Chondrocyte (in vitro differentiated cells): ENCODE data around the gene ARHGAP22. TPM values are rescaled to one million over a fixed set of nuclear protein-coding genes. Genes with fewer than 3 reads are reported as not detected.

ENCODE experiments used
- DNase-seq: peaks from one replicate; pipeline ENCODE4 v3.0.0; 2021; ENCODE audit warnings: mixed read lengths, low spot score
- H3K27ac Mint-ChIP-seq: one replicate; pipeline ENCODE4 v1.8.0; 2021; ENCODE audit warnings: mild to moderate bottlenecking, moderate library complexity, mixed read lengths; ENCODE audit not compliant: unreplicated experiment
- H3K27me3 Mint-ChIP-seq: 2 replicates; pipeline ENCODE4 v1.8.0; 2021; ENCODE audit warnings: low read depth, mixed read lengths
- H3K36me3 Mint-ChIP-seq: 2 replicates; pipeline ENCODE4 v1.8.0; 2021; ENCODE audit warnings: low read depth, mixed read lengths
- H3K4me1 Mint-ChIP-seq: 2 replicates; pipeline ENCODE4 v1.8.0; 2021; ENCODE audit warnings: low read depth, mild to moderate bottlenecking, mixed read lengths
- H3K4me3 Mint-ChIP-seq: one replicate; pipeline ENCODE4 v1.8.0; 2021; ENCODE audit warnings: mild to moderate bottlenecking, moderate library complexity, mixed read lengths; ENCODE audit not compliant: unreplicated experiment
- H3K9me3 Mint-ChIP-seq: 2 replicates; pipeline ENCODE4 v1.8.0; 2021; ENCODE audit warnings: low read depth, mixed read lengths
- CTCF ChIP-seq: fragments of 200-600 bp; sonication (generic); IDR thresholded peaks from 2 replicates; pipeline ENCODE4 v1.5.0; 2021; ENCODE audit warnings: antibody characterized with exemption, mild to moderate bottlenecking, moderate library complexity
- total RNA-seq: library from RNA; stranded (reverse); gene quantifications from 3 replicates; pipeline ENCODE4 v1.2.1, GENCODE V29; 2021

Gene ARHGAP22
- total RNA-seq, 1 donor from 2014 or later = 8.8 TPM

- peaks cover 8% of the 10 kb centered on the region for H3K9me3 Mint-ChIP-seq
- peaks cover 2% of the 10 kb centered on the region for H3K36me3 Mint-ChIP-seq
- no peak for TF ChIP-seq CTCF
- no peak for DNase-seq
- H3K4me3 Mint-ChIP-seq = no peak overlapping the region
- no peaks in the 10 kb centered on the region for H3K27me3 Mint-ChIP-seq
- no peak overlapping the region for H3K27ac Mint-ChIP-seq
- peaks cover 8% of the 10 kb centered on the region for H3K4me1 Mint-ChIP-seq
These were observed 95.8 kb downstream of the ARHGAP22 start for GRCh38 chr10:48508791-48509772.

DNA sequence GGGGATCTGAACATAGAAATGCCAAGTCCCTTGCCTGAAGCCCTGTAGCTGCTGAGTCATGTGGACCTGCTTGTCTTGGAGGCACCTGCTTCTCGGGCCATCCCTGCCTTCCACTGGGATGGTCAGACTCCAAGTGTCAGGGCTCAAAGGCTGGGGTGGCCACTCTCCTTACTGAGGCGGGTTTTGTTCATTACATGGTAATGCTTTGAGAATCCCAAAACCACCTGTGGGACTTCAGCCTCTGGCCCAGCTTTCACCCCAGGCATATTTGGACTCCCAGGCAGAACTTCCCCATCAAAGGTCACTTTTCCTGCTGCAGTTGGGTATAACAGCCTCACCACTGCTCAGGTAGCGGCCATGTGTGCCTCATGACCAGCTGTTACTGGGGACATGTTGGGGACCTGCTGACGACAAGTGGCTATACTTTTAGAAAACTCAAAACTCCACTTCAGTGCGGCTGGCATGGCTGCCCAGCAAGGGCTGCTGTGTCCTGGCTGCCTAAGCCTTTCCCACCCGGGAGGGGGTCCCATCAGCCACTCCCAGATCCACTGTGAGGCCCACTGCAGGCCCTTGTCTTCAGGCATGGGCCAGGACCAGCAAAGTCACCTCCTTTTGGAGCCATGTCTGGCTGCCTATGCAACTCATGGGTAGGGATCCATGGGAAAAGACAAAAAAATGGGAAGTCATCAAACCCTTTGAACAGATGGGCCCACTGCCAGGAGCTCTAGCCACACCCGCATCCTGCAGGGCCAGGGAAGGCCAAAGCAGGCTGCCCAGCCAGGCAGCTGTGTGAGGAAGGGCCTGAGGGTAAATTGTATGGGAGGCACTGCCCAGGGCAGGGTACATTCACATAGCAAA lies 96.7 kb downstream of the ARHGAP22 start:
- Mint-ChIP-seq H3K9me3 (no peaks in the 10 kb centered on the region), H3K4me1 (peaks cover 8% of the 10 kb centered on the region), H3K36me3 (no peaks in the 10 kb centered on the region), H3K27ac (no peak overlapping the region), H3K4me3 (no peak overlapping the region), H3K27me3 (no peaks in the 10 kb centered on the region)
- DNase-seq = no peak
- no peak for TF ChIP-seq CTCF

DNA sequence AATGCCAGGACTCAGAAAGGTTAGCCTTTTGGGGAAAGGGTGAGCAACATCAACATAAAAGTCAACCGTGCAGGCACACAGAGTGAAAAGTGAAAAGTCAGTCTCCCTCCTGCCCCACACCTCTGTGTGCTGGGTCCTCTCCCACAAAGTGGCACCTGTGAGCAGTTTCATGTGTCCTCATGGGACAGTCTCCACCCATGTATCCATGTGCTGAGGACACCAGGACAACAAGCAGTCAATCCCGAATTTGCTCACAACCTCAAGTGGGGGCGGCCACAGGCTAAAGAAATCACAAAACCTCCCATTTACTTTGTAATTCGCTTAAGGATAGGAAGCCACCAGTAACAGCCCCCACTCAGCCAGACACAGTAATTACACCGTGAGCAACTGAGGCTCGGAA lies 97.4 kb downstream of the ARHGAP22 start:
- Mint-ChIP-seq H3K36me3 (no peaks in the 10 kb centered on the region), H3K9me3 (no peaks in the 10 kb centered on the region), H3K4me1 (peaks cover 8% of the 10 kb centered on the region), H3K27me3 (no peaks in the 10 kb centered on the region), H3K4me3 (no peak overlapping the region), H3K27ac (no peak overlapping the region)
- no peak for DNase-seq
- TF ChIP-seq CTCF = no peak

- Mint-ChIP-seq H3K4me1 (peaks cover 14% of the 10 kb centered on the region), H3K9me3 (no peaks in the 10 kb centered on the region), H3K4me3 (no peak overlapping the region), H3K27me3 (no peaks in the 10 kb centered on the region), H3K27ac (no peak overlapping the region), H3K36me3 (no peaks in the 10 kb centered on the region)
- peak; percentile 66 for TF ChIP-seq CTCF
- DNase-seq = no peak
These were observed 98.5 kb downstream of the ARHGAP22 start for GRCh38 chr10:48506147-48506917.
